ENCODE results near the gene CCN2. TPM values are rescaled to one million over a fixed set of nuclear protein-coding genes. Genes with fewer than 3 reads are reported as not detected.
A peak's percentile ranks its signal among the peaks of the same experiment; 100 is the strongest.
"Not testable (repeated sequence)": the region's sequence is repeated elsewhere in the genome, so short reads cannot be mapped to it uniquely, and the experiment has no call there.

The CCN2 gene
- total RNA-seq, 1 donor, result 221 TPM

DNA sequence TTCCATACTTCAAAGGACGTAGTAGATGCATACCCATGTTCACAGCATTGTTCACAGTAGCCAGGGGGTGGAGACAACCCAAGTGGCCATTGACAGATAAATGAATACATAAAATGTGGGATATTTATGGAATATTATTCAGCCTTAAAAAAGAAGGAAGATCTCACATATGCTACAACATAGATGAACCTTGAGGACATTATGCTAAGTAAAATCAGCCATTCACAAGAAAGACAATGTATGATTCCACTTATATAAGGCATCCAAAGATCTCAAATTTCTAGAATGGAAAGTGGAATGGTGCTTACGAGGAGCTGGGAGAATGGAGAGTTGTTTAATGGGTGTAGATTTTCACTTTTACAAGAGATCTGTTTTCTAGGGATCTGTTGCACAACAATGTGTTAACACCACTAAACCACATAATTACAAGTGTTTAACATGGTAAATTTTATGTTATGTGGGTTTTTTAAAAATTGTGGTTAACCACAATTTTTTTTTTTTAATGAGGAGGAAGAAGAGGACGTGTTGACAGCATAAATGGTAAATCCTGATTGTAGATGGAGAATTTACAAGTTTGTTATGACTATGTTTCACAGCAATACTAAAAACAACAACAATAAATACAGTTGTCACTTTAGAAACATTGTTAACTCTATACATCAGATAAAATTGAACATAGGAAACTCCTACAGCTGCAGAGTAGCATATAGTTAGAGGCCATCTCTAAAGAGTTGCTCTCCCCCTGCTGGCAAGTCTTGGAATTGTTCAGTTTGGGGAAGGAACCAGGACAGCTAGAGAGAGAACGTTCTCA lies 41.6 kb downstream of the CCN2 start:
- Histone ChIP-seq H3K4me1 (ENCODE audit: insufficient read depth, low read length) (peaks cover 5% of the 10 kb centered on the region), H4K20me1 (ENCODE audit: insufficient read depth, low read length) (no peaks in the 10 kb centered on the region), H3K4me3 (ENCODE audit: insufficient read depth, low read length) (no peak overlapping the region), H3K27ac (ENCODE audit: low read depth, low read length) (no peak overlapping the region), H3K36me3 (ENCODE audit: insufficient read depth, low read length) (no peaks in the 10 kb centered on the region), H3K9me3 (ENCODE audit: low read depth, low read length) (no peaks in the 10 kb centered on the region), H3K4me2 (ENCODE audit: insufficient read depth, low read length) (no peak overlapping the region), H2AFZ (ENCODE audit: low read length) (no peak overlapping the region), H3K27me3 (ENCODE audit: insufficient read depth, low read length) (peaks cover 2% of the 10 kb centered on the region), H3K79me2 (ENCODE audit: insufficient read depth, low read length) (no peaks in the 10 kb centered on the region)
- DNase-seq (ENCODE audit: insufficient read length, low spot score, missing footprints), result no peak
- TF ChIP-seq, protein P1, sequence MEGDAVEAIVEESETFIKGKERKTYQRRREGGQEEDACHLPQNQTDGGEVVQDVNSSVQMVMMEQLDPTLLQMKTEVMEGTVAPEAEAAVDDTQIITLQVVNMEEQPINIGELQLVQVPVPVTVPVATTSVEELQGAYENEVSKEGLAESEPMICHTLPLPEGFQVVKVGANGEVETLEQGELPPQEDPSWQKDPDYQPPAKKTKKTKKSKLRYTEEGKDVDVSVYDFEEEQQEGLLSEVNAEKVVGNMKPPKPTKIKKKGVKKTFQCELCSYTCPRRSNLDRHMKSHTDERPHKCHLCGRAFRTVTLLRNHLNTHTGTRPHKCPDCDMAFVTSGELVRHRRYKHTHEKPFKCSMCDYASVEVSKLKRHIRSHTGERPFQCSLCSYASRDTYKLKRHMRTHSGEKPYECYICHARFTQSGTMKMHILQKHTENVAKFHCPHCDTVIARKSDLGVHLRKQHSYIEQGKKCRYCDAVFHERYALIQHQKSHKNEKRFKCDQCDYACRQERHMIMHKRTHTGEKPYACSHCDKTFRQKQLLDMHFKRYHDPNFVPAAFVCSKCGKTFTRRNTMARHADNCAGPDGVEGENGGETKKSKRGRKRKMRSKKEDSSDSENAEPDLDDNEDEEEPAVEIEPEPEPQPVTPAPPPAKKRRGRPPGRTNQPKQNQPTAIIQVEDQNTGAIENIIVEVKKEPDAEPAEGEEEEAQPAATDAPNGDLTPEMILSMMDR (IDR thresholded peaks at IDR 0.05; ENCODE audit: extremely low read depth, low read depth, low read length), result peak; percentile 85

DNA sequence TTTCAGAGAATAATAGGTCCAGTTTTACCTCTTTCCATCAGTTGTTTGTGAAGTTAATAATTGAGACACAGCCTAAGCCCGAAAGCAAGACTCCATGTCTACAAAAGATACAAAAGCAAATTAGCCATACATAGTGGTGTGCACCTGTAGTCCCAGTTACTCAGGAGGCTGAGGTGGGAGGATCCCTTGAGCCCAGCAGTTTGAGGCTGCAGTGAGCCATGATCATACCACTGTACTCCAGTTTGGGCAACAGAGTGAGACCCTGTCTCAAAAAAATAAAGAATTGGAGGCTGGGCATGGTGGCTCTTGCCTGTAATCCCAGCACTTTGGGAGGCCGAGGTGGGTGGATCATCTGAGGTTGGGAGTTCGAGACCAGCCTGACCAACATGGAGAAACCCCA lies 42.4 kb downstream of the CCN2 start:
- not testable (repeated sequence) for H3K79me2 ChIP-seq (ENCODE audit: insufficient read depth, low read length); H3K27me3 ChIP-seq (ENCODE audit: insufficient read depth, low read length); H3K27ac ChIP-seq (ENCODE audit: low read depth, low read length); H3K36me3 ChIP-seq (ENCODE audit: insufficient read depth, low read length); H2AFZ ChIP-seq (ENCODE audit: low read length); H3K4me3 ChIP-seq (ENCODE audit: insufficient read depth, low read length); DNase-seq (ENCODE audit: insufficient read length, low spot score, missing footprints); H3K9me3 ChIP-seq (ENCODE audit: low read depth, low read length); H3K4me1 ChIP-seq (ENCODE audit: insufficient read depth, low read length); H4K20me1 ChIP-seq (ENCODE audit: insufficient read depth, low read length); H3K4me2 ChIP-seq (ENCODE audit: insufficient read depth, low read length)

DNA sequence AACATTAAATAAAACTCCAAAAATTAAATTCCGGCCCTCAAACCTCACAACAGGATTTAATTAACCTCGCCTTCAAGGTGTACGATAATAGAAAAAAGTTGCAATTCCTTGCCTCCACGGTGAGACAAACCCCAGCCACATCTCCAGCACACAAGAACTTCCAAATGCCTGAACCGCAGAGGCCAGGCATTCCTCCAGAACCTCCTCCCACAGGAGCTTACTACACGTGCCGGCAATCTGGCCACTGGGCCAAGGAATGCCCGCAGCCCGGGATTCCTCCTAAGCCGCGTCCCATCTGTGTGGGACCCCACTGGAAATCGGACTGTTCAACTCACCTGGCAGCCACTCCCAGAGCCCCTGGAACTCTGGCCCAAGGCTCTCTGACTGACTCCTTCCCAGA lies 47.4 kb downstream of the CCN2 start:
- not testable (repeated sequence) for H3K4me2 ChIP-seq (ENCODE audit: insufficient read depth, low read length); DNase-seq (ENCODE audit: insufficient read length, low spot score, missing footprints); H3K4me3 ChIP-seq (ENCODE audit: insufficient read depth, low read length); H3K4me1 ChIP-seq (ENCODE audit: insufficient read depth, low read length); H3K27me3 ChIP-seq (ENCODE audit: insufficient read depth, low read length); H4K20me1 ChIP-seq (ENCODE audit: insufficient read depth, low read length); H3K36me3 ChIP-seq (ENCODE audit: insufficient read depth, low read length); H3K79me2 ChIP-seq (ENCODE audit: insufficient read depth, low read length); H3K9me3 ChIP-seq (ENCODE audit: low read depth, low read length); H3K27ac ChIP-seq (ENCODE audit: low read depth, low read length); H2AFZ ChIP-seq (ENCODE audit: low read length)

DNA sequence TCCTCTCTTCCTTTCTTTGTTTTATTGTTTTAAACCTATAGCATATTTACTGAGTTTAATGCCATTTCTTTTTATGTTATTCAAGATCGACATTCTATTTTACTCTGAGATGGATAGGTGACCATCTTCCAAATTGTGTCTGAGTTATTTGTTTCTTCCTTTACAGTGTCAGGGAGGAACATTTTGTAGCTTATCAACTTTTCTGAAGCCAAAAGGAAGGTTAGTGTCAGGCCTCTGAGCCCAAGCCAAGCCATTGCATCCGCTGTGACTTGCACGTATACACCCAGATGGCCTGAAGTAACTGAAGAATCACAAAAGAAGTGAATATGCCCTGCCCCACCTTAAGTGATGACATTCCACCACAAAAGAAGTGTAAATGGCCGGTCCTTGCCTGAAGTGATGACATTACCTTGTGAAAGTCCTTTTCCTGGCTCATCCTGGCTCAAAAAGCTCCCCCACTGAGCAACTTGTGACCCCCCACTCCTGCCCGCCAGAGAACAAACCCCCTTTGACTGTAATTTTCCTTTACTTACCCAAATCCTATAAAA lies 49.8 kb downstream of the CCN2 start:
- not testable (repeated sequence) for DNase-seq (ENCODE audit: insufficient read length, low spot score, missing footprints); H3K4me2 ChIP-seq (ENCODE audit: insufficient read depth, low read length); H2AFZ ChIP-seq (ENCODE audit: low read length); H3K9me3 ChIP-seq (ENCODE audit: low read depth, low read length); H4K20me1 ChIP-seq (ENCODE audit: insufficient read depth, low read length); H3K27me3 ChIP-seq (ENCODE audit: insufficient read depth, low read length); H3K36me3 ChIP-seq (ENCODE audit: insufficient read depth, low read length); H3K79me2 ChIP-seq (ENCODE audit: insufficient read depth, low read length); H3K4me3 ChIP-seq (ENCODE audit: insufficient read depth, low read length); H3K4me1 ChIP-seq (ENCODE audit: insufficient read depth, low read length); H3K27ac ChIP-seq (ENCODE audit: low read depth, low read length)

DNA sequence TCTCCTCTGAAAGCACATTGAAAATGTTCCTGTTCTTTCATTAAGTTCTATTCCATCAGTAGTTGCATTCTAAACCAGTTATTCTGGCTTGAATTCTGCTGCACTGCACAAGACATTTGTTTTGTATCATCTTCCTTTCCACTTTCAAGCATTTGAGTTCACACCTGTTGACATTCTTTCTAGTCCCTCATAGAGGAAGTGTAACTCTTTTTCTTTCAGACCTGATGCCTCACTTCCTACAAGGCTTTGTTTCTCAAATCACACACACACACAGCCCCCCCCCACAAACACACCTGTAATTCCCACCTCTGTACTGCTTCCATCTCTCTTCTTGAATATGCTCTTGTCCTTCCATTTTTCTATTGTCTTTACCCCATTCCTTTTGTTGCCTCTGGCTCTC lies 50.9 kb downstream of the CCN2 start:
- no peak overlapping the region for H3K4me2 ChIP-seq (ENCODE audit: insufficient read depth, low read length)
- no peaks in the 10 kb centered on the region for H4K20me1 ChIP-seq (ENCODE audit: insufficient read depth, low read length)
- H3K4me3 ChIP-seq (ENCODE audit: insufficient read depth, low read length), result no peak overlapping the region

More for the DNA sequence above, 50.9 kb downstream of the CCN2 start:
- no peaks in the 10 kb centered on the region for H3K79me2 ChIP-seq (ENCODE audit: insufficient read depth, low read length)
- no peaks in the 10 kb centered on the region for H3K36me3 ChIP-seq (ENCODE audit: insufficient read depth, low read length)
- H2AFZ ChIP-seq (ENCODE audit: low read length), result no peak overlapping the region
- TF ChIP-seq, protein P1 (IDR thresholded peaks at IDR 0.05; ENCODE audit: extremely low read depth, low read depth, low read length), result no peak
- no peak for DNase-seq (ENCODE audit: insufficient read length, low spot score, missing footprints)
- H3K27me3 ChIP-seq (ENCODE audit: insufficient read depth, low read length), result no peaks in the 10 kb centered on the region
- peaks cover 4% of the 10 kb centered on the region for H3K9me3 ChIP-seq (ENCODE audit: low read depth, low read length)
- H3K4me1 ChIP-seq (ENCODE audit: insufficient read depth, low read length), result no peaks in the 10 kb centered on the region
- H3K27ac ChIP-seq (ENCODE audit: low read depth, low read length), result no peak overlapping the region
